ENCODE data around the gene FHIT.
"Not testable (repeated sequence)": the region's sequence is repeated elsewhere in the genome, so short reads cannot be mapped to it uniquely, and the experiment has no call there.

FHIT gene

DNA sequence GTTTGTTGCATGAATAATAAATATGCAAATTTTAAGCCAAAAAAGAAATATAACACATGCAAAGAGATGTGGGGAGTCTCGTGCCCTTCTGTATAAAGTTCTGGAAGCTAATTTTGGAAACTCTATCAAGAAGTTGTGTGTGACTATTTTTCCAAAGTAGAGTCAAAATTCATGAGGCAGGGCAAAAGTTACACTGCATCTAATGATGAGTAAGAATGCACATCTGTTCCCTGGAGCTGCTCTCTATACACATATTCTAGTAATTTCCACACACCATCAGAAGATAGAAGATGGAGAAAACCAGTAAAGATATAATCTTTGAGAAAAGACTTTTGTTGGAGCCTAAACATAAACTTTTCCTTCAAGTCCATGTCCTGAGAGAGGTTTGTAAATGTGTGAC is 199.6 kb downstream of the FHIT start:
- DNase-seq = no peak

DNA sequence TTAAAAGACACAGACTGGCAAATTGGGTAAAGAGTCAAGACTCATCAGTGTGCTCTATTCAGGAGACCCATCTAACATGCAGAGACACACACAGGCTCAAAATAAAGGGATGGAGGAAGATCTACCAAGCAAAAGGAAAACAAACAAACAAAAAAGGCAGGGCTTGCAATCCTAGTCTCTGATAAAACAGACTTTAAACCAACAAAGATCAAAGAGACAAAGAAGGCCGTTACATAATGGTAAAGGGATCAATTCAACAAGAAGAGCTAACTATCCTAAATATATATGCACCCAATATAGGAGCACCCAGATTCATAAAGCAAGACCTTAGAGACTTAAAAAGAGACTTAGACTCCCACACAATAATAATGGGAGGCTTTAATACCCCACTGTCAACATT is 206.1 kb downstream of the FHIT start:
- not testable (repeated sequence) for DNase-seq

DNA sequence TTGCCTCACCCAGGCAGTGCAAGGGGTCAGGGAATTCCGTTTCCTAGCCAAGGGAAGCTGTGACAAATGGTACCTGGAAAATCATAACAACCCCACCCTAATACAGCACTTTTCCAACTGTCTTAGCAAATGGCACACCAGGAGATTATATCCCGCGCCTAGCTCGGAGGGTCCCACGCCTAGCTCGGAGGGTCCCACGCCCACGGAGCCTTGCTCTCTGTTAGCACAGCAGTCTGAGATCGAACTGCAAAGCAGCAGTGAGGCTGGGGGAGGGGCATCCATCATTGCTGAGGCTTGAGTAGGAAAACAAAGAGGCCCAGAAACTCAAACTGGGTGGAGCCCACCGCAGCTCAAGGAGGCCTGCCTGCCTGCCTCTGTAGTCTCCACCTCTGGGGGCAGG is 208.1 kb downstream of the FHIT start:
- no peak for DNase-seq

DNA sequence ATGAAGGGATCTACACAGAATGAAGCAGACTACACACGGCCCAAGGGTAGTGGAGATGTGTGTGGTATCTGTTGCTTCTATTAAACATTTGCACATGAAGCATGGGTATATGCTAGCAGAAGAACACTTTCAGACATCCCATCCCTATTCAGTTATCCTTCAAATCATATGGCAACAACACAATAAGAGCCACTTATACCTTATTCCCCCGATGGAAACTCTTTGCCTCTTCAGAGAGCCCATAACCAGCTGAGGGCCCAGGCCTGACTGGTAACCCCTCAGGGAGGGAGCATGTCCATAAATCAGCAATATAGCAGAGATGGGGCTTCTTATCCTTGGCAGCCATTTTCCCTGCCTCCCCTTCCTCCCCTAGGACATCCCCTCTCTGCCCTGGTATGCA is 210.6 kb downstream of the FHIT start:
- no peak for DNase-seq

DNA sequence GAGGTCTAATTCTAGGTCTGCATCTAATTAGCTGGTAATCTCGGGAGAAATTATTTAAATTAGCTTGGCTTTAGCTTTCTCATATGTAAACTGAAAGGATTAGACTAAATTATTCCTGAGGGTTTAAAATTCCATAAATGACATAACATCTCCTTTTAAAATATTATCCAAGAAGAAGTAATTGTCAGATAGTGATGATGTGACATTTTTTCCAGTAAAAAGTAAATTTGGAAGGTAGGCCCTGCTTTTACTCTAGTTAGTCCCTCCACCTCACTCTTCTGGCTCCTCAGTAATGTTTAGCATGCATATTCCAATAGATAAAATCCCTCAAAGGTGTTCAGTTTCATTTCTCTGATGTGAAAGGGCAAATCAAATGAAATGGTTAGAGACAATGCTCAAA is 215.7 kb downstream of the FHIT start:
- DNase-seq = no peak

DNA sequence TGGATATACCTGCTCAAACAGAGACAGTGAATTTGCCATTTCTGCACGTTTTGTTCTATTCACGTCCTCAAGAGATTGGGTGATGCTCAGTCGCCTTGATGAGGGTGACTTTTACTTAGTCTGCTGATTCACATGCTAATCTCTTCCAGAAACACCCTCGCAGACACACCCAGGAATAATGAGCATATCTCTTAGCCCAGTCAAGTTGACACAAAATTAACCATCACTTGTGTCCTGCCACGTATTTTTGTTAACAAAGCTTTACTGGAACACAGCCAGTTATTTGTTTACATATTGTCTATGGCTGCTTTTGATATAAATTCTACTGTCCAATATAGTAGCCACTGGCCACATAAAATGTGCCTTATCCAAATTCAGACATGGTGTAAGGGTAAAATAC is 218.3 kb downstream of the FHIT start:
- DNase-seq = no peak

DNA sequence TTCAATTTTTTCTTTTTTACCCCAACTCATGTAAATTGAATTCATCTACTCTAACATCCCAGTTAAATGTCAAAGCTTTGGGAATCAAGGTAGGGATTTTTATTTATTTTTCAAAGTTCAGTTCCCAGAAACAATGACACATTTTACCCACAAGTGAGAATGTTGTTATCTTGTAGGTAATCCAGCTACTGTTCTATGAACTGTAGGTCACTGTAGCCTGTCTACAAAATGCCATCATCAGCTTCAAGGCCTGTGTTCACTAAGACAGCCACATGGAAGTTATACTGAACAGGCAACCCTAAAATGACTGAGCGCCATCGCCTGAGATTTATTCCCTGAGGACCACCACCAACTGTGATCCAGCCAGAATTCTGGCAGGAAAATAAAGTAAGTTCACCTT is 219.7 kb downstream of the FHIT start:
- no peak for DNase-seq

DNA sequence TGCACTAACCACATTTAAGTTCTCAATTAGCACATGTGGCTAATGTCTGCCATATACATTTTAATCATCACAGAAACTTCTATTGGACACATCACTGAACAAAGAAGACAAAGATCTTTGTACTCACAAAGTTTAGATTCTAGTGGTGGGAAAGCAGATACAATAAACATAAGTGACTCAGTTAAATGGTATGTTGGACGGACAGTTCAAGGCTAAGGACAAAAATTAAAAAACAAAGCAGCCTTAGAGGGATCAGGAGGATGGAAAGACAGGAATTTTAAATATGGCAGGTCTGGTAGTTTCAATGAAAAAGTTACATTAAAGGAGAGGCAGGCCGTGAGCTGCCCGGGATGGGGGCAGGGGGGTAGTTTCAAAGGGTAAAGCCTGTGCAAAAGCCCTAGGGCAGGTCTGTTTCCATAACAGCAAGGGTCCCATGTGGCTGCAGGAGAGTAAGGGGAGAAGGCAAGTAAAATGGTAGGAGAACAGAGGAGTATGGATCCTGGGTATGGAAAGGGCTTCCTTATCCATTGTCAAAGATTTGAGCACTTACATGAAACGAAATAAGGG is 220.7 kb downstream of the FHIT start:
- no peak for DNase-seq

DNA sequence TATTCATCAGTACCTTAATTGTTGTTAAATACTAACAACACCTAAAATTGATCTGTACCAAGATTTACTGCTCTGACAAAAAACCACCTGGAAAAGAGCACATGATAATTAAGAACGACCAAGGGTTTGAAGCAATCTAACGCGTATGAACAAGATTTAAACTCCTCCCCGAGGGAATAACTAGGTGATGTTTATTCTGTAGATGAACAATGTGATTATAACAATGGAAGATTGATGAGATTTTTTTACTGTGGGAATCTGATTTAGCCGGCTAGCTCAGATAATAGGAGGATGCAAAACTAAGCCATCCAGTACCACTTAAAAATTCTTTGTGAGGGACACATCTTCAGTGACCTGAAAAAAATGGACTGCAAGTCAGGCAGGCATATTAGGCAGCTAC is 222.1 kb downstream of the FHIT start:
- no peak for DNase-seq

DNA sequence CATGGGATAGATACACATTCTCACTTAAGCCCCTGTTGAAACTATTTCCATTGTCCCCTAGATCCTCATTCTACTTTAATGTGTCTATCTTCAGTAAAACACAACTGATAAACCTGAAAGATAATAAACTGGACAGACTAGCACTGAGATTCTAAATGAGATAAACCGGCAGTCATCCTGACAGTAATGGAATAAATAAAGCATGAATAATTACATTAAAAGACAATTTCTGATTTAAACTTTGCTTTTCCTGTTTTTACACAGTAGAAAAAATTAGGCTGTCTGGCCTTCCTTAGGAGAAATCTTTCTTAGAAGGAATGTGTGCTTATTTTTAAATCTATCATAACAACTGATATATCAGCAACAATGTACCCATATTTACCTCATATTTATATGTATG is 232.4 kb downstream of the FHIT start:
- no peak for DNase-seq

DNA sequence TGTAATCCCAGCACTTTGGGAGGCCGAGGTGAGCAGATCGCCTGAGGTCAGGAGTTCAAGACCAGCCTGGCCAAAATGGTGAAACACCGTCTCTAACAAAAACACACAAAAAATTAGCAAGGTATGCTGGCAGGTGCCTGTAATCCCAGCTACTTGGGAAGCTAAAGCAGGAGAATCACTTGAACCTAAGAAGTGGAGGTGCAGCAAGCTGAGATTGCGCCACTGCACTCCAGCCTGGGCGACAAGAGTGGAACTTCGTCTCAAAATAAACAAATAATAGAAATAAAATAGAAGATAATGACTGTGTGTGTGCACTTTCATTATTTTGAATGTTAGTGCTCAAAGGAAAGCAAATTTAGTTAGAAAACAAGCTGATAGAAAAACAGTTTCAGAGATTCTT is 234.2 kb downstream of the FHIT start:
- DNase-seq = not testable (repeated sequence)

DNA sequence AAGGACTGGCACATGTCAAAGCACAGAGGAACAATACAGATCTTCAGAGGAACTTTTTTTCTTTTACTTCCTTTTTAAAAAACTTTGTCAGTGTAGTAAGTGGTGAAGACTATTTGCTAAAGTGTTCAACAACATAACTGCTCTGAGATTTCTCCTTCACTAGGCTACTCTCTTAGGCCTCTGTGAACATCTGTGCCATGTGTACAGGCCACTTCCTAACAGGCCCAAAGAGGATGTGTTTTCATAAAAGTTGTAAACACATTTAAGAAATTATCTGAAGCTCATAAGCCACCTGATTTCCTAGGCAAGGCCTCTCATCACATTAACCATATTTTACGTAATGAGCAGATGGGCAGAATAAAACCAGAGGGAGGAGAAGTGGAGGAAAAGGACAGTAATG is 235.4 kb downstream of the FHIT start:
- no peak for DNase-seq

DNA sequence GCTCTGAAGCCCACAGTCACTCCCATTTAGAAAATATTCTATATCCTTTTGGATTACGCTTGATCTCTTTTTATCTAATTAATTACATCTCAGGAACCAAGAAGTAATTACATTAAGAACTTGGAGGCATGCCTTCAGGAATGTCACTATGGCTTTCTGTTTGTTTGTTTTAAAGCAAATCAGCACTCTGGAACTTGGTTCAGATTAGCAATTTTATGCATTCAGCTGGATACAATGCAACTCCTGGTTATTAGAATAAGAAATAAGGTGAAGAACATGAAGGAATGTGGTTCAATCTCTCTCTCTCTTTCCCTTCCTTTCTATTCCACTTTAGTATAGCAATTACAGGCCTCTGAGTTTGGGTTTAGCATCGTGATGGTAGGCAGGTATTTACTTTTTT is 235.8 kb downstream of the FHIT start:
- no peak for DNase-seq

DNA sequence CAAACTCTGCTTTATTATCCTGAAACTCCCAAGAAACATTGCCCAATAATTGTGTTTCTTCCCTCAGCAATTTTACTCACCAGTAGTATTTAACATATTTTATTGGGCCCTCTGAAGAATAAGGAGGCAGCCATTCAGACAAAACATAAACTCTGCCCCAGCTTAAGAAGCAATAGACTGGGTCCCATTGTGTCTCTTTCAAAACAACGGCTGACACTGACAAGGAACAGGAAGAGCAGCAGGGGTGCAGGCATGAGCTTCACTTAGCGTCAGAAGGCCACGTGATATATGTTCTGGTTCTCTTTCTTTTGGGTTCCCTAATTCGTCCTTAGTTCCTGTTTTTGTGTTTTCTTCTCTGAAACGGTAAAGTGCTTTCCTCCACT is 242.3 kb downstream of the FHIT start:
- no peak for DNase-seq

DNA sequence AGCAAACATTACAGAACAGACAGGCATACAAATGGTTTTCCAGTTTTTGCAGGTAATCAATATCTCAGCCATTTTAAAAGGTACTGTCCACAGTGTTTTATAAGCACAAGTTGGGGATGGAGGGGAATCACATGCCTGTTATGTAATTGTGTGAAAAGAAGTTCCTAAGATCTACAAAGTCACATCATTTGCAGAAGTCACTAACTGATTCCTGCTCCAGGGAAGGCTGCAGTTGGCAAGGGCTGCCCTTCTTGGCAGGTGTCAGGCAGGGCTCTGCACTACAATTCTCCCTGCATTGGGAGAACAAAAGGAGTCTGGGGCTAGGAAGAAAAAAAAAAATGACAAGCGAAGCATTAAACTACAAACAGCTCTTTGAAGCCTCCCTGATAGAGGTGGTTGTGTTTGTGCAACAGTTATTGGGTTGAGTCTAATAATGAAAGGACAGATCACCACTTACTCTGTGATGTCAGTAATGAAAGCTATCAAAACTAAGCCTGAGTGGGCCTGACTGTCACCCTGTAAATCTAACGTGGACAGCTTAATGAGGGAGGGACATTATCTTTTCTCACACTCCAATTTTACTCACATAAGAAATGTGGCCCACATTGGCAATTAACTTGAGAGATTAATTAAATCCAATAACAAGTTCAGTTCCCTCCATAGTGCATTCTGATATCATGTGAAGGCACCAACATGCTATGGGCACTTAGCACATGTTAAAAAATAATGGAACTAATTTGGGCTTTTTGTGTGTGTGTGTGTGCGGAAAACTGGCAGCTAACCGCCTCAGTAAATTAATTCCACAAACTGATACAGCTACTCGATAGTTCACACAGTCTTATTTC is 242.9 kb downstream of the FHIT start:
- DNase-seq = no peak

DNA sequence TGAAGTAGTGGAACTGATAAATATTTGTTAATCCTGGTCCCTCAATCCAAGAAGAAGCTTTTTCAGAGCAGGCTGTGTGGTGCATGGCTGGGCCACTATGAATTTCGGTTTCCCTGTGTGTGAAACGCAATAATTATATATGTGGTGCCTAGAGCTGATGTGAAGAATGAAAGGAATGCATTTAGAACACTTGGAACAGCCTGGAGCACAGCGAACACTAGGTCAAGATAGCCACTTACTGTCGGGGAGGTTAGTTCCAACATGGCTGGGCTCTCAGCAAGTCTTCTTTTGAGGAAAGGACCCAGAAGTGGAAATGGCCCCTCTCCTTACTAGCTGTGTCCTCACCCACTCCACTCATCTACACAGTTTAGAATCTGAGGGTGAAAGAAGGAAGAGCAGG is 245.7 kb downstream of the FHIT start:
- no peak for DNase-seq

DNA sequence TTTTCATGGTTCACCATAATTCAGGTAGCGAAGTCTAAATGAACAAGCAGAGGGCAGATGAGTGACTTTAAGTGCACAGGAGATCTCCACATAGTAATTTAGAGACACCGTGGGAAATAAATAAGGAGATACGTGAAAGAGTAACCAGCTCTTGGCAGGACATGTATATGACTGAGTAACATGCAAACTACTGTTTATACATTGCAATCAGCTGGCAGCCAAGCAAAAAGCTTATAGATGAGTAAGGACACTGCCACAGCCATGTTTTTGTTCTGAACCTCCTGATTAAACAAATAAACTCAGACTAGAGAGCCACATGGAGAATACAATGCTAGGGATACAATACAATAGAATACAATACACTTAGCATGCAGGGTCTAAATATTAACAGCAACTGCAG is 252.4 kb downstream of the FHIT start:
- no peak for DNase-seq

DNA sequence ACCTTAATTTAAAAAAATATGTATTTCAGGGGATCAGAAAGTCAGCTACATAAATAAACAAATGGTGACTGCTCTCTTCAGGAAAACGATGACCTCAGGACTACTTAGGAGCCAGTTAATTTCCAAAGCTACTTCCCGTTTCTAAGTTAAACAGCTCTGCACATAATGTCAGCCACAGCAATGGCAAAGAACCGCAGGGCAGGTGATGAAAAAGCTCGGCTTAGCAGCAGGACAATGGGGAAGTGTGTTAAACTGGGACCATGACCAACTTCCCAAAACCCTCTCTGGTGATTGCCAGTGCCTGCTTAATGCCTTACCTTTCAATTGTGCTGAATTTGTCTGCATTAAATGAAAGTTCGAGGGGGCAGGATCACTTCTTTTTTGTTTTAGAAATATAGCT is 258.9 kb downstream of the FHIT start:
- DNase-seq = no peak

DNA sequence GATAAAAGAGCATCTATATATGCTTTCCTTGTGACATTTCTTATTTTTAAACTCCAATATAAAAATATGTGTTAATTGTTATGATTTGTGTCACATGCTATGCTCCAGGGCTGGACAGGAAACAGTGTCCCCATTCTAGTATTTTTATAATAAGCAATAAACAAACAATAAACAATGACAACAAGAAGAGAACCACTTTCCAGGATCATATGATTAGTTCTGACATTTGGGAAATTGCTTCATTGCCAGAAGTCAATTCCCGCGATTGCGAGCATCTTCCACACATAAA is 260.9 kb downstream of the FHIT start:
- no peak for DNase-seq

DNA sequence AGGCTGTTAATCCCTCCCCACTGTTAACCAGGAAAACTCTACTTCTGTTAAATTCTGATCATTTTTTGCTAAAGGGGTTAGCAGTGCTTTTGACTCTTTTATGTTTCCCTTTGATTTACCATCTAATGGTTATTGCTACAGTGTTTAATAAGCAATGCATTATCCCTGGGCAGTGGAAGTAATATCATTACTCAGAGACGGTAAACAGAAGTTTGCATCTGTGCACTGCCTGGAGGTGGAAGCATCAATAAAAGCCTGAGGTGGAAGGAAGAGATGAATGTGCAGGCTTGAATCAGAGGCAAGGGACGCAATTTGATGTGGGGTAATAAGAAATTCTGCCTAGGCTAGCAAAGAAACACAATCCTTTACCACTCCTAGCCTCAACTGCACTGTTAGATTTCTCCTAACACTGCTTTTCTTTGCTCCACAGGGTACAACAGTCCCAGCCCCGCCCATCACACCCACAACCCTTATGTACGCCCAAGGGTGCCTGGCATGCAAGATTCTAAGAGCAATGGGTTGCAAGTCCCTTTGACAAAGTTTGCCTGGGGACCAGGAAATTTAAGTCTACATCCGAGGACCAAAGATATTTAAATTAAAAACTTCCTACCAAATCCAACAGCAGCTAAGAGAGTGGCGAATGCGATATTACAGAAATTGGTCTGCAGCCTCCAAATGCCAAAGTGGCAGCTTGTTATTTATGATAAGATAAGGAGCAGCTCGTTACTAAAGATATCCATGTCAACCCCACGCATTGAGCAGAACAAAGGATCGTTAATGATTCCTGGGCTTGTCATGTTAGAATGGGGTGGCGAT is 261.4 kb downstream of the FHIT start:
- DNase-seq = no peak

DNA sequence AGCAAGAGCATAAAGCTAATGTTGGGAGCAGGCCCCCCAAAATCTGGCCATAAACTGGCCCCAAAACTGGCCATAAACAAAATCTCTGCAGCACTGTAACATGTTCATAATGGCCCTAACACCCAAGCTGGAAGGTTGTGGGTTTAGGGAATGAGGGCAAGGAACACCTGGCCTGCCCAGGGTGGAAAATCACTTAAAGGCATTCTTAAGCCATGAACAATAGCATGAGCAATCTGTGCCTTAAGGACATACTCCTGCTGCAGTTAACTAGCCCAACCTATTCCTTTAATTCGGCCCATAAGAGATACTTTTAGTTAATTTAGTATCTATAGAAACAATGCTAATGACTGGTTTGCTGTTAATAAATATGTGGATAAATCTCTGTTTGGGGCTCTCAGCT is 264.1 kb downstream of the FHIT start:
- DNase-seq = not testable (repeated sequence)

DNA sequence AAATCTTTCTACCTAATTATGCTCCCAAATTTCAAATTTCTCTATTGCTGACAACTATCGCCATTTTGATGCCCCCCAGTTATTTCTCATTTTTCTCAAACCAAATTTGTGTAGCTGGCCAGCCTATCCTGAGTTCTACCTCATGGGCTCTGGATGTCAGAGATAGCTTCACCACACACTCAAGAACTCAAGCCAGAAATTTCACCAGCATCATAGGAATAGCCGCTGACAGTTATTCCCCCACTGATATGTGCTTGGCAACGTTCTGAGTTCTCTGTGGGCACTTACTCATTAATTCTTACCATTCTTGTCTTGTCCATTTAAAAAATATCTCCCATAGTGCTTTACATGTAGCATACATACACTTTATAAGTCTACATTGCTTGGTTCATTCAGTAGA is 264.7 kb downstream of the FHIT start:
- no peak for DNase-seq

DNA sequence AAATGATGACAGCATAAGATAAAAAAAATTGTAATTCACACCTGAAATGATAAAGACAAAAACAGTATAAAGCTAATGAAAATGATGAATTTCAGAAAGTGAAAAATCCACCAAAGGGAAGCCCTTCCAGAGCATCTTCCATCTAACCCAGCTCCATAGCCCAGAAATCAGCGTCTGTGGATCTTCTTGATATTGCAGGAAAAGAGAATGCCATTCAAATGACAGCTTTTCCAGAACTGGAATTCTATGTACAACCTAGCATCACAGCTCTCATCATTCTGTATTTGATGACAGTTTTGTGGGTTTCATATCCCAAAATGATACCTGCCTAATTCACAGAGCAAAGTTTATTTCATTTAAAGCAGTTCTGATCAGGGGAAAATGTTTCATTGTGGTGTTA is 267.3 kb downstream of the FHIT start:
- no peak for DNase-seq

DNA sequence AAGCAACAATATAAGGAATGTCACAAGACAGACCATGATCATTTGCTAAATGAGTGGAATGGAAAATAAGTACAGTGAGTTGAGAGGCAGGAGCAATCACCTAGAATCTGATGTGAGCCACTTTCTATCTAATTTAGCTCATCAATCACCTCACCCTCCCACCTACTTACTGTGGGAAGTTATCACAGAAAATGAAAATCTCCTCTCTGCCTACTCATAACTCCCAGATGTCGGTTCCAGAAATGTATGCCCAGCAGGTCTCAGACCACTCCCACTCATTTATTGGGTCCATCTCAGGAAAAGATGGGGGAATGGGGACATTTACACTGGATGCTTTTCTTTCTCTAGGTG is 270.9 kb downstream of the FHIT start:
- no peak for DNase-seq

Measured in KG1 (cell line).